Pulmonary artery endothelial cell (primary cell): ENCODE data around the gene PATE4. TPM values are rescaled to one million over a fixed set of nuclear protein-coding genes. Genes with fewer than 3 reads are reported as not detected.

Experiments used
- DNase-seq: peaks from one replicate; pipeline ENCODE4 v3.0.0-alpha.2; 2011; ENCODE audit warnings: low read depth, low spot score
- total RNA-seq: library from RNA; depleted of rRNA; stranded (reverse); fragments of >200 nt; gene quantifications from 2 replicates; pipeline ENCODE4 v1.2.3, GENCODE V29; 2014

Gene PATE4
- total RNA-seq, 1 donor from 2014 or later = not detected

DNA sequence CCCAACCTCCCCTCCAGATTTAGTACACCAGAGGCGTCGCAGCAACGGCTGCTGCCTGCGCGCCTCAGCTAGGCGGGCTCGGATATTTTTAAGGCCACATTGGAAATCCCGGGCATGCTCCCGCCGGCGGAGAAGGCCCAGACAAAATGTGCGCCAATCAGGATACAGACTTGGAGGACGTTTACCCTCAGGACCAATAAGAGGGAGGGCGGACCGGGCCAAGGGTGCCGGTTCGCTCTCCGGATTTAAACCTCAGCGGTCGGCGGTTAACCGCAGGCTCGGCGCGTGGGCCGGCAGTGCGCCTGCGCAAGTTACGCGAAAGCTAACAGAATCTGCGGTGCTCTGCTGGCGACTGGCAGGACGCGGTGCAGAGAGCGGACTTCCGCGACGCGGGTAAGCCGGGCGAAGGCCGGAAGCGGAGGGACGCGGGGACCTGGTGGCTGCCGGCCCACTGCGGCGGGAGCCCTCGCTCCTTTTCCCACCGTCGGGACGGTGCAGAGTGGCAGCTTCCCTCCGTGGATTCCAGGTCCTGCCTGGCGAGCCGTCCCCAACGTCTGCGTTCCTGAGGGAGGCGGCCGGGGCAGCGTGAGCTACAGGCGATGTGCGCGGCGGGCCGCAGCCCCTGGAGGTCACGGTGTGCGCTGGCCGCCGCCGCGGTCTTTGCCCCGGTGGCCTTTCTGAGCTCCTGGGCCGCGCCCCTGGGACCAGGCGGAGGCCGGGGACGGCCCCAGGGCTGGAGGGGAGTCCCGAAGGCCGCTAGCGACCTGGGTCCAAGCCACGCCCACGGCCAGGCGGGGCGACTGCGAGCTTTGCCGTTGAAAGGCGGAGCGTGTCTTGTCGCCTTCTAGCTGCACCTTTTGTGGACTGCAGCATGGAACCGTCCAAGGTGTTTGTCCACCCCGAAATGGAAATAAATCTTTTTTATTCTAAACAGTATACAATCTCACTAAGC is 54.5 kb downstream of the PATE4 start, which contains the start of gene HYLS1:
TSS of gene HYLS1 (plus strand) at position 296 of the 952 bp plus-strand sequence. CDS start 11,701 bp downstream, outside the sequence.
- DNase-seq = peak; percentile 89

Other genes with a start within 250 kb of the PATE4 start
- gene STT3A, start 240.5 kb upstream of the PATE4 start, total RNA-seq = 234 and 366 TPM in 2 replicates
- 36.1 and 56.6 TPM in 2 replicates for gene CHEK1, start 208.2 kb upstream of the PATE4 start, total RNA-seq
- gene ACRV1, start 152.5 kb upstream of the PATE4 start, total RNA-seq = not detected in 2 replicates
- not detected in 2 replicates for gene PATE1, start 87.0 kb upstream of the PATE4 start, total RNA-seq
- 0.07 and 0.28 TPM in 2 replicates for gene PATE2, start 54.5 kb upstream of the PATE4 start, total RNA-seq
- gene PATE3, start 45.2 kb upstream of the PATE4 start, total RNA-seq = not detected in 2 replicates
- 8.6 and 12.4 TPM in 2 replicates for gene HYLS1, start 54.4 kb downstream of the PATE4 start, total RNA-seq
- 13.9 and 14.4 TPM in 2 replicates for gene PUS3, start 69.9 kb downstream of the PATE4 start, total RNA-seq
- gene DDX25, start 71.2 kb downstream of the PATE4 start, total RNA-seq = not detected in 2 replicates
- gene VSIG10L2, start 112.7 kb downstream of the PATE4 start, total RNA-seq = not detected in 2 replicates
- gene CDON, start 229.6 kb downstream of the PATE4 start, total RNA-seq = 1.4 and 1.8 TPM in 2 replicates